Calu3 (cell line): ENCODE data around the gene SLAIN2. TPM values are rescaled to one million over a fixed set of nuclear protein-coding genes. Genes with fewer than 3 reads are reported as not detected.

Experiments used
- BruUV-seq: library from RNA; stranded (reverse); fragments of 400-500 nt; replicated peaks from 2 replicates; lab custom pipeline; 2021; lab: Mats Ljungman, UMichigan
- CTCF ChIA-PET: fragments of 300-600 bp; sonication (Branson Sonifier 250); formaldehyde crosslinking; loops from one replicate; lab custom pipeline; 2022; ENCODE audit warnings: antibody characterized with exemption; lab: Charles Lee
- DNase-seq: peaks from one replicate; pipeline ENCODE4 v3.0.0; 2022
- H3K27ac Mint-ChIP-seq: one replicate; pipeline ENCODE4 v1.8.0; 2022; ENCODE audit warnings: mixed read lengths; ENCODE audit not compliant: unreplicated experiment
- H3K27me3 Mint-ChIP-seq: one replicate; pipeline ENCODE4 v1.8.0; 2022; ENCODE audit warnings: mixed read lengths; ENCODE audit not compliant: unreplicated experiment
- H3K36me3 Mint-ChIP-seq: one replicate; pipeline ENCODE4 v1.8.0; 2022; ENCODE audit warnings: mild to moderate bottlenecking, moderate library complexity, mixed read lengths; ENCODE audit not compliant: insufficient read depth, unreplicated experiment
- H3K4me1 Mint-ChIP-seq: one replicate; pipeline ENCODE4 v1.8.0; 2022; ENCODE audit warnings: mild to moderate bottlenecking, low read depth, mixed read lengths; ENCODE audit not compliant: unreplicated experiment
- H3K4me3 Mint-ChIP-seq: one replicate; pipeline ENCODE4 v1.8.0; 2022; ENCODE audit warnings: mild to moderate bottlenecking, low read depth, moderate library complexity, mixed read lengths; ENCODE audit not compliant: unreplicated experiment
- H3K9me3 Mint-ChIP-seq: one replicate; pipeline ENCODE4 v1.8.0; 2022; ENCODE audit warnings: low read depth, mixed read lengths; ENCODE audit not compliant: unreplicated experiment
- CTCF ChIP-seq: fragments of 200-600 bp; IDR thresholded peaks from one replicate; pipeline ENCODE4 v1.8.0; 2022; ENCODE audit warnings: antibody characterized with exemption; ENCODE audit not compliant: unreplicated experiment
- intact Hi-C: fragments of 100-400 bp; cut with micrococcal nuclease; formaldehyde crosslinking; loops from one replicate; pipeline ENCODE4 v1.10.0; 2022; ENCODE audit not compliant: unreplicated experiment
- total RNA-seq: library from RNA; stranded (reverse); gene quantifications from 2 replicates; pipeline ENCODE4 v1.2.3, GENCODE V29; 2022

SLAIN2 gene
- total RNA-seq, 1 experiment from 2014 or later = 44.1 TPM

GRCh38 chr4:48297256-48297846, 44.0 kb upstream of the SLAIN2 start:
- no TSS peak for BruUV-seq
- Mint-ChIP-seq H3K4me3 (no peak overlapping the region), H3K9me3 (no peaks in the 10 kb centered on the region), H3K36me3 (no peaks in the 10 kb centered on the region), H3K27me3 (no peaks in the 10 kb centered on the region), H3K4me1 (no peaks in the 10 kb centered on the region), H3K27ac (no peak overlapping the region)
- CTCF ChIA-PET = no interaction called here
- intact Hi-C loops = no loop called here
- TF ChIP-seq CTCF = no peak
- no peak for DNase-seq

GRCh38 chr4:48299560-48299959, 41.8 kb upstream of the SLAIN2 start:
- no peaks in the 10 kb centered on the region for H3K27me3 Mint-ChIP-seq
- H3K4me3 Mint-ChIP-seq = no peak overlapping the region
- no peaks in the 10 kb centered on the region for H3K9me3 Mint-ChIP-seq
- CTCF ChIA-PET = no interaction called here
- no peaks in the 10 kb centered on the region for H3K4me1 Mint-ChIP-seq
- DNase-seq = no peak
- H3K27ac Mint-ChIP-seq = no peak overlapping the region
- no TSS peak for BruUV-seq
- H3K36me3 Mint-ChIP-seq = no peaks in the 10 kb centered on the region
- intact Hi-C loops = no loop called here
- no peak for TF ChIP-seq CTCF

GRCh38 chr4:48300004-48300403, 41.3 kb upstream of the SLAIN2 start:
- BruUV-seq = no TSS peak
- no peaks in the 10 kb centered on the region for H3K4me1 Mint-ChIP-seq
- CTCF ChIA-PET = no interaction called here
- no peaks in the 10 kb centered on the region for H3K9me3 Mint-ChIP-seq
- no peaks in the 10 kb centered on the region for H3K27me3 Mint-ChIP-seq
- no peak for DNase-seq
- H3K36me3 Mint-ChIP-seq = no peaks in the 10 kb centered on the region
- no peak overlapping the region for H3K27ac Mint-ChIP-seq
- no peak overlapping the region for H3K4me3 Mint-ChIP-seq
- intact Hi-C loops = no loop called here
- TF ChIP-seq CTCF = no peak

GRCh38 chr4:48305508-48305907, 35.8 kb upstream of the SLAIN2 start:
- H3K27ac Mint-ChIP-seq = no peak overlapping the region
- H3K4me3 Mint-ChIP-seq = no peak overlapping the region
- H3K9me3 Mint-ChIP-seq = no peaks in the 10 kb centered on the region
- intact Hi-C loops = no loop called here
- H3K36me3 Mint-ChIP-seq = no peaks in the 10 kb centered on the region
- no peak for TF ChIP-seq CTCF
- no TSS peak for BruUV-seq
- H3K4me1 Mint-ChIP-seq = no peaks in the 10 kb centered on the region
- DNase-seq = no peak
- CTCF ChIA-PET = no interaction called here
- no peaks in the 10 kb centered on the region for H3K27me3 Mint-ChIP-seq
